Stimulated activated CD8-positive, alpha-beta memory T cell treated with anti-CD3 and anti-CD28 coated beads, Interleukin-4, amount 100 ng/mL, for 48 hours (primary cell): ENCODE measurements around the gene ZC3H6.
"Not testable (repeated sequence)": the region's sequence is repeated elsewhere in the genome, so short reads cannot be mapped to it uniquely, and the experiment has no call there.

Experiments
- DNase-seq: peaks from one replicate; pipeline ENCODE4 v3.0.0-alpha.2; 2020

The ZC3H6 gene

GRCh38 chr2:112340475-112341267, 65.3 kb downstream of the ZC3H6 start:
- no peak for DNase-seq

GRCh38 chr2:112342067-112342550, 66.7 kb downstream of the ZC3H6 start:
- DNase-seq = no peak

GRCh38 chr2:112343827-112344585, 68.6 kb downstream of the ZC3H6 start:
- DNase-seq = no peak

GRCh38 chr2:112345030-112346027, 69.9 kb downstream of the ZC3H6 start:
- DNase-seq = no peak

- not testable (repeated sequence) for DNase-seq
Observed at GRCh38 chr2:112352292-112352691, 76.9 kb downstream of the ZC3H6 start.

GRCh38 chr2:112352809-112353603, 77.6 kb downstream of the ZC3H6 start:
- DNase-seq = not testable (repeated sequence)

GRCh38 chr2:112354335-112354734, 78.9 kb downstream of the ZC3H6 start:
- not testable (repeated sequence) for DNase-seq

- DNase-seq = not testable (repeated sequence)
Observed at GRCh38 chr2:112360055-112360454, 84.7 kb downstream of the ZC3H6 start.
